OCI-LY1 (cell line): ENCODE data around the gene ZNF91.
"Not testable (repeated sequence)": the region's sequence is repeated elsewhere in the genome, so short reads cannot be mapped to it uniquely, and the experiment has no call there.

Experiments used
- EZH2 ChIP-seq: fragments of 200-600 bp; sonication (generic), shearing (Covaris generic); IDR thresholded peaks from 2 replicates; pipeline ENCODE4 v1.8.0; 2017; ENCODE audit warnings: borderline replicate concordance, mixed run types, mild to moderate bottlenecking, antibody characterized with exemption, low read length, moderate library complexity, mixed read lengths
- TF ChIP-seq, protein P1 (sequence below): fragments of 200-600 bp; sonication (generic), shearing (Covaris generic); IDR thresholded peaks from 2 replicates; pipeline ENCODE4 v1.5.1; 2017; ENCODE audit warnings: mild to moderate bottlenecking, antibody characterized with exemption, low read length, moderate library complexity, mixed read lengths

- TF ChIP-seq, protein P1, sequence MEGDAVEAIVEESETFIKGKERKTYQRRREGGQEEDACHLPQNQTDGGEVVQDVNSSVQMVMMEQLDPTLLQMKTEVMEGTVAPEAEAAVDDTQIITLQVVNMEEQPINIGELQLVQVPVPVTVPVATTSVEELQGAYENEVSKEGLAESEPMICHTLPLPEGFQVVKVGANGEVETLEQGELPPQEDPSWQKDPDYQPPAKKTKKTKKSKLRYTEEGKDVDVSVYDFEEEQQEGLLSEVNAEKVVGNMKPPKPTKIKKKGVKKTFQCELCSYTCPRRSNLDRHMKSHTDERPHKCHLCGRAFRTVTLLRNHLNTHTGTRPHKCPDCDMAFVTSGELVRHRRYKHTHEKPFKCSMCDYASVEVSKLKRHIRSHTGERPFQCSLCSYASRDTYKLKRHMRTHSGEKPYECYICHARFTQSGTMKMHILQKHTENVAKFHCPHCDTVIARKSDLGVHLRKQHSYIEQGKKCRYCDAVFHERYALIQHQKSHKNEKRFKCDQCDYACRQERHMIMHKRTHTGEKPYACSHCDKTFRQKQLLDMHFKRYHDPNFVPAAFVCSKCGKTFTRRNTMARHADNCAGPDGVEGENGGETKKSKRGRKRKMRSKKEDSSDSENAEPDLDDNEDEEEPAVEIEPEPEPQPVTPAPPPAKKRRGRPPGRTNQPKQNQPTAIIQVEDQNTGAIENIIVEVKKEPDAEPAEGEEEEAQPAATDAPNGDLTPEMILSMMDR = not testable (repeated sequence)
- not testable (repeated sequence) for TF ChIP-seq EZH2
These were observed 76.3 kb downstream of the ZNF91 start for GRCh38 chr19:23318941-23319340.
